GM21737 (cell line): ENCODE data around the gene VIM.

Experiments used
- ATAC-seq: cut with Tn5 transposase; IDR thresholded peaks from one replicate; pipeline ENCODE4 v1.9.1; 2021; ENCODE audit warnings: mild to moderate bottlenecking, moderate library complexity; ENCODE audit not compliant: unreplicated experiment

Gene VIM

GRCh38 chr10:17209302-17209701 lies 18.7 kb upstream of the VIM start:
- no peak for ATAC-seq

GRCh38 chr10:17209881-17210280 lies 18.2 kb upstream of the VIM start:
- no peak for ATAC-seq

GRCh38 chr10:17210361-17210760 lies 17.7 kb upstream of the VIM start:
- ATAC-seq = no peak

- no peak for ATAC-seq
Observed at GRCh38 chr10:17212802-17213221, 15.2 kb upstream of the VIM start.

GRCh38 chr10:17213646-17214349 lies 14.2 kb upstream of the VIM start:
- ATAC-seq = no peak

GRCh38 chr10:17214526-17214925 lies 13.5 kb upstream of the VIM start:
- ATAC-seq = no peak

- ATAC-seq = no peak
Observed at GRCh38 chr10:17214971-17215781, 12.9 kb upstream of the VIM start.

GRCh38 chr10:17215782-17216122 lies 12.3 kb upstream of the VIM start:
- no peak for ATAC-seq

GRCh38 chr10:17216217-17216900 lies 11.7 kb upstream of the VIM start:
- ATAC-seq = peak; percentile 100

- ATAC-seq = no peak
Observed at GRCh38 chr10:17216901-17217395, 11.1 kb upstream of the VIM start.

GRCh38 chr10:17217631-17218232 lies 10.3 kb upstream of the VIM start:
- no peak for ATAC-seq

GRCh38 chr10:17219024-17219423 lies 9.0 kb upstream of the VIM start:
- no peak for ATAC-seq

GRCh38 chr10:17220652-17221100 lies 7.4 kb upstream of the VIM start:
- no peak for ATAC-seq

- ATAC-seq = no peak
Observed at GRCh38 chr10:17222329-17222728, 5.7 kb upstream of the VIM start.

GRCh38 chr10:17225808-17226207 lies 2.2 kb upstream of the VIM start:
- no peak for ATAC-seq

GRCh38 chr10:17226891-17227303 lies 1.1 kb upstream of the VIM start:
- no peak for ATAC-seq

GRCh38 chr10:17227367-17228090 lies 512 bp upstream of the VIM start:
- no peak for ATAC-seq

- ATAC-seq = no peak
Observed at GRCh38 chr10:17229016-17229716, 1.1 kb downstream of the VIM start.

- no peak for ATAC-seq
Observed at GRCh38 chr10:17229717-17229966, 1.6 kb downstream of the VIM start.

GRCh38 chr10:17229967-17230682 lies 2.1 kb downstream of the VIM start:
- peak; percentile 52 for ATAC-seq
